HEK293T (cell line): ENCODE data around the gene RPGRIP1L.

Experiments
- ARNT ChIP-seq: fragments of 450-650 bp; IDR thresholded peaks from 2 replicates; pipeline ENCODE4 v1.6.1; 2017; ENCODE audit warnings: mild to moderate bottlenecking
- BHLHE40 ChIP-seq: fragments of 450-650 bp; IDR thresholded peaks from 2 replicates; pipeline ENCODE4 v1.6.1; 2016; ENCODE audit warnings: mild to moderate bottlenecking, moderate library complexity, borderline replicate concordance
- ELF4 ChIP-seq: fragments of 450-650 bp; IDR thresholded peaks from 2 replicates; pipeline ENCODE4 v1.6.1; 2017; ENCODE audit warnings: antibody characterized with exemption
- SP1 ChIP-seq: fragments of 450-650 bp; IDR thresholded peaks from 2 replicates; pipeline ENCODE4 v1.6.1; 2017
- SUZ12 ChIP-seq: fragments of 450-650 bp; IDR thresholded peaks from 2 replicates; pipeline ENCODE4 v1.6.1; 2016; ENCODE audit warnings: mild to moderate bottlenecking
- TARDBP ChIP-seq: fragments of 450-650 bp; IDR thresholded peaks from 2 replicates; pipeline ENCODE4 v1.6.1; 2016
- ZNF384 ChIP-seq: fragments of 450-650 bp; IDR thresholded peaks from 2 replicates; pipeline ENCODE4 v1.6.1; 2016

DNA sequence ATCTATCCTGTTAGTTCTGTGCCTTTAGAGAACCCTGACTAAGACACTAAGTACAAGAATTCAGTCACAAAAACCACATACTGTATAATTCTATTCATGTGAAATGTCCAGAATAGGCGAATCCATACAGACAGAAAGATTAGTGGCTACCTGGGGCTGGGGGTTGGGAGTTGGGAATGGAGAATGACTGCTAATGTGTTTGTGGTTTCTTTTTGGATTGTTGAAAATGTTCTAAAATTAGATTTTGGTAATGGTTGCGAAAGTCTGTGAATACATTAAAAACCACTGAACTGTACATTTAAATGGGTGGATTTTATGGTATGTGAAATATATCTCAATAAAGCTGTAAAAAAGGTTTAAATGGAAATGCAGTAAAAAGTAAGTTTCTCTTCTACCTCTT lies 120.3 kb downstream of the RPGRIP1L start:
- no peak for TF ChIP-seq ZNF384
- no peak for TF ChIP-seq BHLHE40
- no peak for TF ChIP-seq ELF4
- no peak for TF ChIP-seq ARNT
- TF ChIP-seq TARDBP, result no peak
- no peak for TF ChIP-seq SUZ12
- no peak for TF ChIP-seq SP1
